ENCODE results near the gene SUMO2.
"Not testable (repeated sequence)": the region's sequence is repeated elsewhere in the genome, so short reads cannot be mapped to it uniquely, and the experiment has no call there.

Gene SUMO2

GRCh38 chr17:75181608-75182318 is 996 bp downstream of the SUMO2 start:
- DNase-seq (ENCODE audit: low read depth in 1 of 2, low spot score in 1 of 2), result peak; percentile 15 to 20

- DNase-seq (ENCODE audit: low read depth in 1 of 2, low spot score in 1 of 2), result no peak
Observed at GRCh38 chr17:75181110-75181509, 1.6 kb downstream of the SUMO2 start.

- DNase-seq (ENCODE audit: low read depth in 1 of 2, low spot score in 1 of 2), result no peak
Observed at GRCh38 chr17:75178453-75178852, 4.3 kb downstream of the SUMO2 start.

GRCh38 chr17:75176625-75177024 is 6.1 kb downstream of the SUMO2 start:
- no peak for DNase-seq (ENCODE audit: low read depth in 1 of 2, low spot score in 1 of 2)

GRCh38 chr17:75174996-75175395 is 7.8 kb downstream of the SUMO2 start:
- DNase-seq (ENCODE audit: low read depth in 1 of 2, low spot score in 1 of 2), result no peak

GRCh38 chr17:75173526-75173925 is 9.2 kb downstream of the SUMO2 start:
- no peak for DNase-seq (ENCODE audit: low read depth in 1 of 2, low spot score in 1 of 2)

GRCh38 chr17:75168998-75169397 is 13.8 kb downstream of the SUMO2 start:
- no peak for DNase-seq (ENCODE audit: low read depth in 1 of 2, low spot score in 1 of 2)

- not testable (repeated sequence) for DNase-seq (ENCODE audit: low read depth in 1 of 2, low spot score in 1 of 2)
Observed at GRCh38 chr17:75164606-75165005, 18.2 kb downstream of the SUMO2 start.

- DNase-seq (ENCODE audit: low read depth in 1 of 2, low spot score in 1 of 2), result no peak
Observed at GRCh38 chr17:75163074-75163473, 19.7 kb downstream of the SUMO2 start.

GRCh38 chr17:75160211-75160610 is 22.5 kb downstream of the SUMO2 start:
- no peak for DNase-seq (ENCODE audit: low read depth in 1 of 2, low spot score in 1 of 2)

GRCh38 chr17:75159196-75160031 is 23.3 kb downstream of the SUMO2 start:
- DNase-seq (ENCODE audit: low read depth in 1 of 2, low spot score in 1 of 2), result no peak

- not testable (repeated sequence) for DNase-seq (ENCODE audit: low read depth in 1 of 2, low spot score in 1 of 2)
Observed at GRCh38 chr17:75158480-75158879, 24.3 kb downstream of the SUMO2 start.

- DNase-seq (ENCODE audit: low read depth in 1 of 2, low spot score in 1 of 2), result no peak
Observed at GRCh38 chr17:75155191-75155601, 27.6 kb downstream of the SUMO2 start.

- DNase-seq (ENCODE audit: low read depth in 1 of 2, low spot score in 1 of 2), result peak; percentile 90 to 96
Observed at GRCh38 chr17:75154195-75155106, 28.3 kb downstream of the SUMO2 start, which contains the start of gene JPT1. JPT1 (minus strand) TSS chr17:75154512; CDS start chr17:75154397, 115 bp downstream.

GRCh38 chr17:75153780-75154194 is 29.0 kb downstream of the SUMO2 start:
- no peak for DNase-seq (ENCODE audit: low read depth in 1 of 2, low spot score in 1 of 2)

GRCh38 chr17:75152922-75153779 is 29.6 kb downstream of the SUMO2 start:
- DNase-seq (ENCODE audit: low read depth in 1 of 2, low spot score in 1 of 2), result no peak

- DNase-seq (ENCODE audit: low read depth in 1 of 2, low spot score in 1 of 2), result no peak
Observed at GRCh38 chr17:75152523-75152921, 30.2 kb downstream of the SUMO2 start.

GRCh38 chr17:75151930-75152329 is 30.8 kb downstream of the SUMO2 start:
- no peak for DNase-seq (ENCODE audit: low read depth in 1 of 2, low spot score in 1 of 2)

GRCh38 chr17:75147878-75148546 is 34.7 kb downstream of the SUMO2 start:
- DNase-seq (ENCODE audit: low read depth in 1 of 2, low spot score in 1 of 2), result no peak

- no peak for DNase-seq (ENCODE audit: low read depth in 1 of 2, low spot score in 1 of 2)
Observed at GRCh38 chr17:75146592-75146991, 36.2 kb downstream of the SUMO2 start.

Measured in stimulated activated CD4-positive, alpha-beta T cell treated with anti-CD3 and anti-CD28 coated beads, Interleukin-15, amount 100 ng/mL, for 1 hour (primary cell).